GM12878 (cell line): ENCODE data around the gene ICE2. TPM values are rescaled to one million over a fixed set of nuclear protein-coding genes. Genes with fewer than 3 reads are reported as not detected.

Experiments
- ATAC-seq: fragments of 200-7000 bp; cut with Tn5 transposase; 3 replicates; pipeline ENCODE4 v1.9.1; 2020; ENCODE audit warnings: mild to moderate bottlenecking, moderate library complexity
- BruUV-seq: library from RNA; stranded (reverse); fragments of 400-500 nt; replicated peaks from 2 replicates; lab custom pipeline; 2021; lab: Mats Ljungman, UMichigan
- CTCF ChIA-PET: fragments of 300-600 bp; sonication (Branson Sonifier 250); formaldehyde crosslinking; extraction: SDS; loops from one replicate; lab custom pipeline; 2021; ENCODE audit warnings: inconsistent platforms; lab: Yijun Ruan, JAX
- POLR2A ChIA-PET: fragments of 350-600 bp; formaldehyde crosslinking; extraction: SDS; loops from one replicate; lab custom pipeline; 2021; ENCODE audit warnings: inconsistent platforms; lab: Charles Lee
- RAD21 ChIA-PET: fragments of 300-600 bp; sonication (Branson Sonifier 250); formaldehyde crosslinking; loops from one replicate; lab custom pipeline; 2023; ENCODE audit warnings: antibody characterized with exemption; ENCODE audit not compliant: unreplicated experiment; lab: Charles Lee
- SMC1A ChIA-PET: fragments of 300-600 bp; sonication (Branson Sonifier 250); formaldehyde crosslinking; loops from one replicate; lab custom pipeline; 2023; ENCODE audit not compliant: unreplicated experiment, uncharacterized antibody; lab: Charles Lee
- DNase-seq: peaks from one replicate; pipeline ENCODE4 v3.0.0-alpha.2; 2011; ENCODE audit warnings: low read depth, low spot score
- FAIRE-seq: peaks from 3 replicates; lab custom pipeline; 2011; peaks lifted over from hg19 to GRCh38; lab: Jason Lieb, UNC
- H2AFZ ChIP-seq: 2 replicates; pipeline ENCODE4 v1.6.0; 2011; ENCODE audit warnings: low read depth, low read length, control low read depth; ENCODE audit not compliant: control insufficient read depth
- H3K27ac ChIP-seq: 2 replicates; pipeline ENCODE4 v1.5.1; 2011; ENCODE audit warnings: control low read depth; ENCODE audit not compliant: control insufficient read depth, insufficient read depth
- H3K27me3 ChIP-seq, 2 experiments: replicated peaks in 1 of 2; 2 replicates each; pipeline versions ENCODE4 v1.6.0 to v1.6.1; 2011; ENCODE audit warnings: low read length in 1 of 2; ENCODE audit not compliant: control insufficient read depth in 2 of 2, insufficient read depth in 2 of 2
- H3K36me3 ChIP-seq, 2 experiments: 2 replicates each; pipeline ENCODE4 v1.5.1; 2011; ENCODE audit warnings: low read length in 1 of 2; ENCODE audit not compliant: control insufficient read depth in 2 of 2, insufficient read depth in 2 of 2
- H3K4me1 ChIP-seq: 2 replicates; pipeline ENCODE4 v1.6.1; 2011; ENCODE audit warnings: mild to moderate bottlenecking, low read length, moderate library complexity, mixed read lengths; ENCODE audit not compliant: control insufficient read depth, insufficient read depth
- H3K4me2 ChIP-seq: 2 replicates; pipeline ENCODE4 v1.6.0; 2011; ENCODE audit warnings: control low read depth; ENCODE audit not compliant: control insufficient read depth, insufficient read depth
- H3K4me3 ChIP-seq: fragments of 200-600 bp; sonication (generic); 2 replicates; pipeline ENCODE4 v1.5.1; 2016
- H3K79me2 ChIP-seq: 2 replicates; pipeline ENCODE4 v1.6.0; 2011; ENCODE audit warnings: low read length; ENCODE audit not compliant: control insufficient read depth, insufficient read depth
- H3K9ac ChIP-seq: 2 replicates; pipeline ENCODE4 v1.8.0; 2011; ENCODE audit warnings: low read length, control low read depth, mixed read lengths; ENCODE audit not compliant: control insufficient read depth, insufficient read depth
- H3K9me3 ChIP-seq: replicated peaks from 3 replicates; pipeline ENCODE4 v1.5.1; 2011; ENCODE audit warnings: mild to moderate bottlenecking, low read length; ENCODE audit not compliant: control insufficient read depth, insufficient read depth
- H4K20me1 ChIP-seq: 2 replicates; pipeline ENCODE4 v1.6.0; 2011; ENCODE audit not compliant: control insufficient read depth, insufficient read depth
- ASH2L ChIP-seq: fragments of 300-600, 200-600 bp; sonication (generic); IDR thresholded peaks from 2 replicates; pipeline ENCODE4 v1.6.1; 2017; ENCODE audit warnings: low read depth, mild to moderate bottlenecking, borderline replicate concordance
- BCLAF1 ChIP-seq: fragments of 450-650 bp; IDR thresholded peaks from 2 replicates; pipeline ENCODE4 v1.6.1; 2017; ENCODE audit warnings: antibody characterized with exemption, mild to moderate bottlenecking, moderate library complexity
- E4F1 ChIP-seq: fragments of 450-650 bp; IDR thresholded peaks from 2 replicates; pipeline ENCODE4 v1.6.1; 2018; ENCODE audit warnings: borderline replicate concordance, mild to moderate bottlenecking; ENCODE audit not compliant: partially characterized antibody
- EZH2 ChIP-seq: IDR thresholded peaks from 2 replicates; pipeline ENCODE4 v1.6.1; 2012; ENCODE audit warnings: low read depth, mild to moderate bottlenecking, control low read depth, inconsistent platforms, low read length, borderline replicate concordance; ENCODE audit not compliant: control insufficient read depth
- HDAC2 ChIP-seq: fragments of 200-600 bp; sonication (generic); IDR thresholded peaks from 2 replicates; pipeline ENCODE4 v1.6.1; 2017
- HDAC6 ChIP-seq: fragments of 200-600 bp; sonication (generic); IDR thresholded peaks from one replicate; pipeline ENCODE4 v1.8.0; 2017; ENCODE audit warnings: antibody characterized with exemption; ENCODE audit not compliant: unreplicated experiment
- KLF5 ChIP-seq: fragments of 450-650 bp; IDR thresholded peaks from 2 replicates; pipeline ENCODE4 v1.6.1; 2014; ENCODE audit warnings: mild to moderate bottlenecking; ENCODE audit not compliant: partially characterized antibody
- MTA3 ChIP-seq: IDR thresholded peaks from 2 replicates; pipeline ENCODE4 v1.6.1; 2012; ENCODE audit warnings: low read length, inconsistent platforms, borderline replicate concordance
- NKRF ChIP-seq: fragments of 450-650 bp; conservative IDR thresholded peaks from 2 replicates; pipeline ENCODE4 v1.6.1; 2017; ENCODE audit warnings: mild to moderate bottlenecking, moderate library complexity
- NR2C1 ChIP-seq: fragments of 450-650 bp; IDR thresholded peaks from 2 replicates; pipeline ENCODE4 v1.6.1; 2017; ENCODE audit warnings: antibody characterized with exemption, mild to moderate bottlenecking, moderate library complexity
- PML ChIP-seq: IDR thresholded peaks from 2 replicates; pipeline ENCODE4 v1.6.1; 2012; ENCODE audit warnings: low read length, inconsistent platforms
- POLR2A ChIP-seq: IDR thresholded peaks from 2 replicates; pipeline ENCODE4 v1.6.1; 2011; ENCODE audit warnings: low read depth, mild to moderate bottlenecking, low read length
- POLR2AphosphoS2 ChIP-seq: IDR thresholded peaks from 2 replicates; pipeline ENCODE4 v1.6.1; 2011; ENCODE audit warnings: low read depth, mild to moderate bottlenecking, low read length, improper control_type of control experiment, moderate library complexity
- SIN3A ChIP-seq: IDR thresholded peaks from 2 replicates; pipeline ENCODE4 v1.6.1; 2012; ENCODE audit warnings: low read depth, low read length, improper control_type of control experiment
- SREBF1 ChIP-seq: IDR thresholded peaks from 2 replicates; pipeline ENCODE4 v1.6.1; 2012; ENCODE audit warnings: mild to moderate bottlenecking, low read length
- SUPT20H ChIP-seq: IDR thresholded peaks from 2 replicates; pipeline ENCODE4 v1.6.1; 2011; ENCODE audit warnings: low read depth, mild to moderate bottlenecking, low read length, moderate library complexity, borderline replicate concordance; ENCODE audit not compliant: control insufficient read depth
- TCF3 ChIP-seq: IDR thresholded peaks from 2 replicates; pipeline ENCODE4 v1.6.1; 2012; ENCODE audit warnings: low read depth, mild to moderate bottlenecking, low read length, borderline replicate concordance; ENCODE audit not compliant: insufficient read depth
- YBX1 ChIP-seq: fragments of 450-650 bp; IDR thresholded peaks from 2 replicates; pipeline ENCODE4 v1.6.1; 2016; ENCODE audit warnings: antibody characterized with exemption
- YY1 ChIP-seq: IDR thresholded peaks from 2 replicates; pipeline ENCODE4 v1.6.1; 2011; ENCODE audit warnings: low read depth, mild to moderate bottlenecking, low read length
- WGBS: methylation state at CpG from one replicate; pipeline ENCODE4 v1.1.6; 2016; ENCODE audit warnings: low lambda C conversion rate; ENCODE audit not compliant: insufficient replicate concordance, insufficient coverage; ENCODE audit errors: missing lambda C conversion rate; 5-methylcytosine and 5-hydroxymethylcytosine counted together
- in situ Hi-C: fragments of 300-500 bp; cut with MboI; formaldehyde crosslinking; loops from 9 replicates; pipeline ENCODE4 v1.14.3; 2018; ENCODE audit warnings: mixed read lengths
- intact Hi-C: fragments of 100-400 bp; cut with micrococcal nuclease; formaldehyde crosslinking; loops from one replicate; pipeline ENCODE4 v1.14.2; 2022; ENCODE audit not compliant: unreplicated experiment
- polyA plus RNA-seq, 11 experiments: library from polyadenylated mRNA; depleted of rRNA in 4 of 11; unstranded in 6 of 11; stranded (reverse) in 5 of 11; fragments of >200 nt; fragmentation: Nextera tagmentation in 4 of 11; fragmentation: Illumina TruSeq in 1 of 11; extraction: Ambion mirVana in 4 of 11; extraction: Trizol in 1 of 11; gene quantifications; 1 replicate in 1 of 11; 2 replicates in 10 of 11; pipeline versions ENCODE4 v1.2.1 to v1.2.3, GENCODE V29; 2011 to 2016; ENCODE audit warnings: inconsistent platforms in 2 of 11, missing spikeins in 2 of 11, low read depth in 1 of 11
- total RNA-seq, 4 experiments: library from RNA; depleted of rRNA in 3 of 4; stranded (reverse); fragments of >200 nt in 3 of 4; fragmentation: Illumina TruSeq in 1 of 4; extraction: Trizol in 1 of 4; gene quantifications; 2 replicates each; pipeline versions ENCODE4 v1.2.1 to v1.2.3, GENCODE V29; 2013 to 2021

The ICE2 gene
- total and polyA plus RNA-seq, 10 of the 15 experiments (the other 5 are each of a cell fraction or from before 2014, with no cell fraction given) = 14.2 to 62.0 (median 44.9) TPM

GRCh38 chr15:60390871-60391501 is 88.0 kb downstream of the ICE2 start:
- DNase-seq = no peak
- H3K9ac ChIP-seq = no peak overlapping the region
- ATAC-seq = 0 out of 3 replicates have a peak, but pooled peaks have one; percentile 4
- 78% methylated on average over 6 of the region's 6 CpGs for WGBS
- no TSS peak for BruUV-seq
- H2AFZ ChIP-seq = no peak overlapping the region
- peaks cover 39% of the 10 kb centered on the region for H3K79me2 ChIP-seq
- in situ Hi-C loops (no loop called here), intact Hi-C loops (loop anchor here (10.0 kb wide), 1 partner anchor 194 kb away; no protein-coding TSS in a partner anchor)
- FAIRE-seq = no peak
- ChIA-PET RAD21 (no interaction called here), POLR2A (no interaction called here), CTCF (interaction anchor here (1.2 kb wide), 1 partner anchor 32 kb away, joined by 3 read pairs; no protein-coding TSS in a partner anchor), SMC1A (no interaction called here)
- H3K36me3 ChIP-seq = peaks cover 0 to 9% of the 10 kb centered on the region in 2 experiments; a peak in 1 of 4 replicates
- H3K27ac ChIP-seq = no peak overlapping the region
- peaks cover 6% of the 10 kb centered on the region for H3K4me1 ChIP-seq
- no peaks in the 10 kb centered on the region for H4K20me1 ChIP-seq
- H3K4me2 ChIP-seq = no peak overlapping the region
- no peaks in the 10 kb centered on the region for H3K27me3 ChIP-seq
- no peak overlapping the region for H3K4me3 ChIP-seq
- no peaks in the 10 kb centered on the region for H3K9me3 ChIP-seq
- TF ChIP-seq TCF3 (no peak), SUPT20H (no peak), BCLAF1 (no peak), MTA3 (no peak), PML (no peak), HDAC6 (no peak), EZH2 (no peak), NKRF (no peak), SIN3A (no peak), E4F1 (no peak), YBX1 (no peak), NR2C1 (no peak), POLR2A (no peak), HDAC2 (no peak), ASH2L (no peak), YY1 (no peak), POLR2AphosphoS2 (no peak), SREBF1 (no peak), KLF5 (no peak)
